Measurements from ENCODE around the gene TPRA1.

Gene TPRA1

DNA sequence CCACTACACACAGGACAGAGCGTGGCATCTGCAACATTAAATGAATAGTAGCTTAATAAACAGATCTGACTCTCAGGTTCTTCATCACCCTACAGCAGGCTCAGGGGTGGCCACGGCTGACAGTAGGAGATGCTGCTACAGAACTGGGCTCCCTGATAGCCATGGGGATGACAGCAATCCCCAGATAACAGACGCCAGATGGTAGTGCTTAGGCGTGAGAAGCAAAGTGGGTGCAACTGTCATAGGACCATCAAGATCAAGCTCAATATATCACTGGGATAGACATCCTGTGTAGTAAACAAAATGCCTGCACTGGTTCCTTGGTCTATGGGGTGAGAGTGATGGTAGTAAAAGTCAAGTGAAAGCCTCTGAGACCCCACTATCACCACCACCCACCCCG, 2.6 kb upstream of the TPRA1 start:
- Histone ChIP-seq H3K27me3 (ENCODE audit: control insufficient read depth in 5 of 5, insufficient read depth in 4 of 5, low read length in 5 of 5) (no peaks in the 10 kb centered on the region), H3K4me1 (ENCODE audit: control insufficient read depth in 5 of 5, insufficient read depth in 5 of 5, low read length in 5 of 5) (peaks cover 5 to 36% (median 26%) of the 10 kb centered on the region in 5 donors), H3K27ac (ENCODE audit: low read depth, low read length) (no peak overlapping the region), H3K36me3 (ENCODE audit: control insufficient read depth in 5 of 5, insufficient read depth in 5 of 5, low read length in 5 of 5) (no peaks in the 10 kb centered on the region), H3K4me3 (ENCODE audit: low read depth in 1 of 5, low read length in 5 of 5) (no peak overlapping the region), H3K9ac (ENCODE audit: low read length in 5 of 5) (no peak overlapping the region), H3K9me3 (ENCODE audit: control insufficient read depth in 5 of 5, low read length in 5 of 5) (no peaks in the 10 kb centered on the region)

DNA sequence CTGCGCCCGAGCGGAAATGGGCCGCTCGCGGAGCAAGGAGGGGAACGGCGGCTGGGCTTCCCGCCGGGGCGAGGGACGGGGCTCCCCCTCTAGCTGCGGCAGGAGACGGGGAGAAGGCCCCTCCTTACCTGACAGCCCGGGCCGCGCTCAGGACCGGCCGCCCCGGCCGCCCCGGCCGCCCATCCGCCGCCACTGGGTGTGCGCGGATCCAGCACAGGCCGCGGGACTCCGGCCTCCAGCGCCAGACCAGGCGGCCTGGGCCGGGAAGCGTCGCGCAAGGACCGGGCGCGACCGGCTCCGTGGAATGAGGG, 296 bp downstream of the TPRA1 start:
- Histone ChIP-seq H3K4me1 (ENCODE audit: control insufficient read depth in 5 of 5, insufficient read depth in 5 of 5, low read length in 5 of 5) (peaks cover 9 to 56% (median 51%) of the 10 kb centered on the region in 5 donors), H3K36me3 (ENCODE audit: control insufficient read depth in 5 of 5, insufficient read depth in 5 of 5, low read length in 5 of 5) (peaks cover 0 to 8% (median 0%) of the 10 kb centered on the region in 5 donors), H3K9ac (ENCODE audit: low read length in 5 of 5) (peak overlapping the region in 4 of 5 donors; percentile 92 to 95 (median 94)), H3K27ac (ENCODE audit: low read depth, low read length) (peak overlapping the region; percentile 78), H3K9me3 (ENCODE audit: control insufficient read depth in 5 of 5, low read length in 5 of 5) (no peaks in the 10 kb centered on the region), H3K27me3 (ENCODE audit: control insufficient read depth in 5 of 5, insufficient read depth in 4 of 5, low read length in 5 of 5) (no peaks in the 10 kb centered on the region), H3K4me3 (ENCODE audit: low read depth in 1 of 5, low read length in 5 of 5) (peak overlapping the region in 4 of 5 donors; percentile 80 to 92 (median 84))

DNA sequence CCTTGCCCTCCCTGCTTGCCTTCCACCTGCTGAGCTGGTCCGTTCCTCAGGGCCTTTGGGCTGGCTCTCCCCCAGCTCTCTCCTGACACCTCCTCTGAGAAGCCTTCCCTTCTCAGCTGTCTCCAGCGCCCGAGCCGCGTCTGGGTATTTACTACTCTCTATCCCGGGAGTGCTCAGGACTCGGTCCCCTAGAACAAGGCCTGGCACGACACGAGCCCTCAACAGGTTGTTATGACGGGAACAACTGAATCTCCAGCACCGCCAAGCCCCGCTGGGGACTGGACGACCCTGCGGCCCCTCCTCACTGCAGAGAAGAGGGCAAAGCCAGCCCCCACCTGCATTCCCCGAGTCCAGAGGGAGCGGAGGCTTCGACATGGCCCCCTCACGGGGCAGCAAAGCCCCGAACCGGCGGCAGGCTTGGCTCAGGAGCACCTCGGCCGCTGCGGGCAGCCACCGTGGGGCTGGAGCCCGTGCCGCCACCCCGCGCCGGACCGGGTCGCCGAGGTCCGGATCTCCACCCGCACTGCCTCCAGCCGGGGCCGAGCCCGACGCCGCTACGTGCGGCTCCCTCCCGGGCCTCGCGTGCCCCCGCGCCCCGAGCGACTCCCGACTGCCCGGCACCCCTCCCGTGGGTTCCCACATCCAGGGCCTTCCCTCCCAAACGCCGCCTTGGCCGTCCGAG, 792 bp downstream of the TPRA1 start:
- no peaks in the 10 kb centered on the region for H3K27me3 ChIP-seq (ENCODE audit: control insufficient read depth in 5 of 5, insufficient read depth in 4 of 5, low read length in 5 of 5)

DNA sequence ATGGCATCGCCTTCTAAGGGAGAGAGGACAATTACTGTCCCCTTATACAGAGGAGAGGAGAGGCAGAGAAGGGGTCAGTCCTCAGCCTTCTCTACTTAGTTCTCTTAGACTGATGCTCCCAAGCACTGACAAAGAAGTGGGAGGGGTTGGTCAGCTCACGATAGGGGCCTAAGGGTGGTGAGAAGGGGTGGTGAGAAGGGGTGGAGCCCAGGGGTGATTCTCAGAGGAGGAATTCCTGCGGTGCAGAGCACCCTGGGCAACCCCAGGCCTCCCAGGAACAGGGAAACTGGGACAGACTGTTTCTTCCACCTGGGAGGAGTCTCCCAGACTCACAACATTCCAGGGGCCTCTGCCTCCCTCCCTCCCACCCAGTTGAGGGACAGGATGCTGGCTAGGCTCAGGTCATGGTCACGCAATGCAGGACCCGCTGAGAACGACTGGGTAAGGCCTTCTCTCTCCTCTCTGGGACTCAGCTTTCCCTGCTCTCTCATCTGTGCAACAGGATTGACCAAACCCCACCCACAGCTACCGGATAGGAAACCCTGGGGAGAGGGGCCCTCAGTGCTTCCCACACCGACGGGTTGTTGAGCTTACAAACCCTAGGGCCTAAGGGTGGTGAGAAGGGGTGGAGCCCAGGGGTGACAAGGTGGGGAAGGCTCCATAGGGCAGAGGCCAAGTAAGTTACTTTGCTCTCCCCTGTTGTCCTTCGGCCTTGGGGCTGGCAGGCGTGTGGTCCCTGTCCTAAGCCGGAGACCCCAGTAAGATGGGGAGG, 1.5 kb downstream of the TPRA1 start:
- peaks cover 0 to 11% (median 0%) of the 10 kb centered on the region in 5 donors for H3K36me3 ChIP-seq (ENCODE audit: control insufficient read depth in 5 of 5, insufficient read depth in 5 of 5, low read length in 5 of 5)
- peaks cover 9 to 60% (median 55%) of the 10 kb centered on the region in 5 donors for H3K4me1 ChIP-seq (ENCODE audit: control insufficient read depth in 5 of 5, insufficient read depth in 5 of 5, low read length in 5 of 5)
- H3K27ac ChIP-seq (ENCODE audit: low read depth, low read length), result peak overlapping the region; percentile 78
- H3K9ac ChIP-seq (ENCODE audit: low read length in 5 of 5), result peak overlapping the region; percentile 84 to 95 (median 93)
- peak overlapping the region; percentile 80 to 92 (median 84) for H3K4me3 ChIP-seq (ENCODE audit: low read depth in 1 of 5, low read length in 5 of 5)
- no peaks in the 10 kb centered on the region for H3K9me3 ChIP-seq (ENCODE audit: control insufficient read depth in 5 of 5, low read length in 5 of 5)
- H3K27me3 ChIP-seq (ENCODE audit: control insufficient read depth in 5 of 5, insufficient read depth in 4 of 5, low read length in 5 of 5), result no peaks in the 10 kb centered on the region

More for the DNA sequence above, 792 bp downstream of the TPRA1 start:
- peak overlapping the region; percentile 78 for H3K27ac ChIP-seq (ENCODE audit: low read depth, low read length)
- H3K9me3 ChIP-seq (ENCODE audit: control insufficient read depth in 5 of 5, low read length in 5 of 5), result no peaks in the 10 kb centered on the region
- H3K4me3 ChIP-seq (ENCODE audit: low read depth in 1 of 5, low read length in 5 of 5), result peak overlapping the region; percentile 80 to 92 (median 84)
- peaks cover 0 to 8% (median 0%) of the 10 kb centered on the region in 5 donors for H3K36me3 ChIP-seq (ENCODE audit: control insufficient read depth in 5 of 5, insufficient read depth in 5 of 5, low read length in 5 of 5)
- peaks cover 9 to 60% (median 55%) of the 10 kb centered on the region in 5 donors for H3K4me1 ChIP-seq (ENCODE audit: control insufficient read depth in 5 of 5, insufficient read depth in 5 of 5, low read length in 5 of 5)
- peak overlapping the region; percentile 84 to 95 (median 93) for H3K9ac ChIP-seq (ENCODE audit: low read length in 5 of 5)

DNA sequence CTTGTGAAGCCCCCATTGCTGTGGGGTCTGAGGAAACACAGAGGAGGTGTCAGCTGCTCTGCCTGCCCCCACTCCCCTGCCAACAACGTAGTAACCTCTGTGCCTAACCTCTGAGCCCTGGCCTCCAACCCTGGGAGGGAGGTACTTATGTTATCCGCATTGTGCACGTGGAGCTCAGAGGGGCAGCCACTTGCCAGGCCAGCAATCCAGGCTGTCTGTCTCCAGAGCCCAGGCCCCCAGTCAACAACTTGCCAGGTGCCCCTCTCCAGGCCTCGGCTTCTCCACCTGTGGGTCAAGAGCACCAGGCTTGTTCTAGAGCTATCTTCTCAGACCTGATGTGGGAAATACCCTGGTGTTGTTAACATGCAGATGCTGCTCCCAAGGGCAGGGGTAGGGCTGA, 2.7 kb downstream of the TPRA1 start:
- Histone ChIP-seq H3K9me3 (ENCODE audit: control insufficient read depth in 5 of 5, low read length in 5 of 5) (no peaks in the 10 kb centered on the region), H3K36me3 (ENCODE audit: control insufficient read depth in 5 of 5, insufficient read depth in 5 of 5, low read length in 5 of 5) (peaks cover 0 to 11% (median 0%) of the 10 kb centered on the region in 5 donors), H3K27me3 (ENCODE audit: control insufficient read depth in 5 of 5, insufficient read depth in 4 of 5, low read length in 5 of 5) (no peaks in the 10 kb centered on the region), H3K27ac (ENCODE audit: low read depth, low read length) (no peak overlapping the region), H3K9ac (ENCODE audit: low read length in 5 of 5) (peak overlapping the region in 1 of 5 donors; percentile 38), H3K4me3 (ENCODE audit: low read depth in 1 of 5, low read length in 5 of 5) (no peak overlapping the region), H3K4me1 (ENCODE audit: control insufficient read depth in 5 of 5, insufficient read depth in 5 of 5, low read length in 5 of 5) (peaks cover 9 to 60% (median 55%) of the 10 kb centered on the region in 5 donors)

DNA sequence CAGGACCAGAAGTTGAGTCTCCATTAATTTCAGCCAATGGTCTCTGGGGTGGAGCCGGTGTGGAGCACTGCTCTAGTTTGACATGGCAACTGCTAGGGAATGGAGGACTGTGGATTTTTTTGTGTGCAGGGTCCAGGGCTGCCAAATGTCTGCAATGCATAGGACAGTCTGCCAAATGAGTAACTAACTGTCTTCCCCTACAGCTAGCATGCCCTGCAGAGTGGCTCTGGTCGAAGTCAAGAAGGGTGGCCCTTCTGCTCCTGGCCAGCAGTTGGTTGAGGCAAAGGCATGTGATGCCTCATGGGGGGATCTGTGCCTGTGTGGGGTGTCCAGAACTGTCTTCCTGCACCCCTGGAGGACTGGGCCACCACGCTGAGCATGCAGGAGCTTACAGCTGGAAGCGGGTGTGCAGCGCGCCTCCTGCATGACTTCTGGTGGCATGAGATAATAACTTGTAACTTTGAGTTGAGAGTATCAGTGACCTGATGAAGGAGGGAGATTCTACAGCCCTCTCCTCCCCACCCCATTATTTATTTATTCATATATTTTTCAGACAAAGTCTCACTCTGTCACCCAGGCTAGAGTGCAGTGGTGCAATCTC, 4.6 kb downstream of the TPRA1 start:
- Histone ChIP-seq H3K9ac (ENCODE audit: low read length in 5 of 5) (no peak overlapping the region), H3K4me3 (ENCODE audit: low read depth in 1 of 5, low read length in 5 of 5) (no peak overlapping the region), H3K36me3 (ENCODE audit: control insufficient read depth in 5 of 5, insufficient read depth in 5 of 5, low read length in 5 of 5) (peaks cover 0 to 16% (median 0%) of the 10 kb centered on the region in 5 donors), H3K4me1 (ENCODE audit: control insufficient read depth in 5 of 5, insufficient read depth in 5 of 5, low read length in 5 of 5) (peaks cover 5 to 51% (median 46%) of the 10 kb centered on the region in 5 donors), H3K27me3 (ENCODE audit: control insufficient read depth in 5 of 5, insufficient read depth in 4 of 5, low read length in 5 of 5) (no peaks in the 10 kb centered on the region), H3K9me3 (ENCODE audit: control insufficient read depth in 5 of 5, low read length in 5 of 5) (no peaks in the 10 kb centered on the region), H3K27ac (ENCODE audit: low read depth, low read length) (no peak overlapping the region)

DNA sequence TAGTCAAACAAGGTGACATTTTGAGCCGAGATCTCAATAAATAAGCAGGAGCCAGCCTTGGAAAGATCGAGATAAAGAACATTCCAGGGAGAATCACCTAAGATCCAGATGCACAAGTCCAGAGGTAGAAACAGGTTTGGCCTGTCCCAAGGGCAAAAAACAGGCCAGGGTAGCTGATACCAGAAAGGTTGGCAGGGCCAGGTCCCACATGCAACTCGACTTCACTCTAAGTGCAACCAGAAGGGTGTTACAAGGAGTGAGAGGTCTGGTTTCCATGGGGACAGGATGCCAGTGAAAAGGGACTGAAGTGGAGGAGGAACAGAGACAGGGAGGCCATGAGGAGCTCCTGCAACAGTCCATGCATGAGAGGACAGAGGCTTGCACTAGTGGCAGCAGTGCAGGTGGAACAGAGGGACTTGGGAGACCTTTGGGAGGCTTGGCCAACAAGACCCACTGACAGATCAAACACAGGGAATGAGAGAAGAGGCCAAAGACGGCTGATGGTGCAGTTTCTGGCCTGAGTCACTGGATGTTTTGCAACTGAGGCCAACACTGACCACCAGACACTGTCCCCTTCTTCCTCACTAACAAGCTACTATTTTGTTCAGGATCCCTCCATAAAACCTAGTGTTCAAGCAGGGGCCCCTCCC, 5.2 kb downstream of the TPRA1 start:
- H3K9ac ChIP-seq (ENCODE audit: low read length in 5 of 5), result peak overlapping the region in 1 of 5 donors; percentile 31
- H3K27ac ChIP-seq (ENCODE audit: low read depth, low read length), result no peak overlapping the region
- H3K4me1 ChIP-seq (ENCODE audit: control insufficient read depth in 5 of 5, insufficient read depth in 5 of 5, low read length in 5 of 5), result peaks cover 5 to 52% (median 49%) of the 10 kb centered on the region in 5 donors
- peaks cover 0 to 17% (median 2%) of the 10 kb centered on the region in 5 donors for H3K36me3 ChIP-seq (ENCODE audit: control insufficient read depth in 5 of 5, insufficient read depth in 5 of 5, low read length in 5 of 5)
- no peaks in the 10 kb centered on the region for H3K9me3 ChIP-seq (ENCODE audit: control insufficient read depth in 5 of 5, low read length in 5 of 5)
- no peaks in the 10 kb centered on the region for H3K27me3 ChIP-seq (ENCODE audit: control insufficient read depth in 5 of 5, insufficient read depth in 4 of 5, low read length in 5 of 5)
- no peak overlapping the region for H3K4me3 ChIP-seq (ENCODE audit: low read depth in 1 of 5, low read length in 5 of 5)

DNA sequence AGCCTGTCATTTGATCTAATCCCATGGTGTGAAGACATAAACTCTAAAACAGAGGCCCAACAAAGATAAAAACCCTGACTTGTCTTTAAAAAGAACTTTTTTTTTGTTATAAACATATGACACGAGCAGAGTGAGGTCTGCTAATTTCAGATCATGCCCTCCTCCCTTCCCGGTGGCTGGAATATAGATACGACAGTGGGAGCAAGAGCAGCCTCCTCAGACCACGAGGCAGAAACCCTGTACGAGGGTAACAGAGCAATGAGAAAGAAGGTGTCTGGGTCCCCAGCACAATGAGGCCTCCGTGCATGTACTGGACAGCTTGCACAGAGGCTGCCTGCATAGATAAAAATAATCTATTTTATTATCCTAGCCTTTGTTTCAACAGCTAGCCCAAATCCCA, 5.8 kb downstream of the TPRA1 start:
- H3K9ac ChIP-seq (ENCODE audit: low read length in 5 of 5), result no peak overlapping the region
- no peaks in the 10 kb centered on the region for H3K27me3 ChIP-seq (ENCODE audit: control insufficient read depth in 5 of 5, insufficient read depth in 4 of 5, low read length in 5 of 5)
- no peaks in the 10 kb centered on the region for H3K9me3 ChIP-seq (ENCODE audit: control insufficient read depth in 5 of 5, low read length in 5 of 5)
- H3K4me3 ChIP-seq (ENCODE audit: low read depth in 1 of 5, low read length in 5 of 5), result no peak overlapping the region
- peaks cover 0 to 21% (median 5%) of the 10 kb centered on the region in 5 donors for H3K36me3 ChIP-seq (ENCODE audit: control insufficient read depth in 5 of 5, insufficient read depth in 5 of 5, low read length in 5 of 5)
- H3K4me1 ChIP-seq (ENCODE audit: control insufficient read depth in 5 of 5, insufficient read depth in 5 of 5, low read length in 5 of 5), result peaks cover 5 to 51% (median 46%) of the 10 kb centered on the region in 5 donors
- no peak overlapping the region for H3K27ac ChIP-seq (ENCODE audit: low read depth, low read length)

DNA sequence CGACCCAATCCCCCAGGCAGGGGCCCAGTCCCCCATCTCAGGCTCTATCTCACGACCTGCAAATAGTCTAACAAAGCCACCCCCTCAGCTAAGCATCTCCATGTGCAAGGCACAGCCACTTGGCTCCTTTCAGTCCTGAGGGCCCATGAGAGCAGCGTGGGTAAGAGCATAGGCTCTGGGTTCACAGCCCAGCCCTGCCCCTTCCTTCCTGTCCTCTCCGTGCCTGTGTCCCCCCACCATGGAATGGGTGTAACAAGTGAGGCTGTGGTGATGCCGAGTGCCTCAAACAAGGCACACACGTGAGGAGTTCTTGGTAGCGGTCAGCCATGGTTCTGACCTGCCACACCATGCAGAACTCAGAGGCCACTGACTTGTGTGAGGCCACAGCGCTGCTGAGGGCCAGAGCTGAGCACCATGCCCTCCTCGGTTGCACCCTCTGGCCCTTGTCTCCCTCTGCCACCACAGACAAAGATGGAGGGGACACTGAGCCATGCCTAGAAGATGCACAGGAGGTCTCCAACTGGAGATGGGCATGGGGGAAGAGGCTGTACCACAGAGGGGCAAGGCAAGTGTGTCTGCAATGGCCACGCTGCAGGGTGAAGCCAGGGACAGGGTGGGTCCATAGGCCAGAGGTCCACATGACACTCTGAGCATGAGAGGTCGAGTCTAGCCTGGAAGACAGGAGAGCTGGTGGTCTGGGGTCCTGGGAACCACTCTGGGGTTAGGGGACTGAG, 10.0 kb downstream of the TPRA1 start:
- no peaks in the 10 kb centered on the region for H3K9me3 ChIP-seq (ENCODE audit: control insufficient read depth in 5 of 5, low read length in 5 of 5)
- no peak overlapping the region for H3K9ac ChIP-seq (ENCODE audit: low read length in 5 of 5)
- peaks cover 0 to 11% (median 7%) of the 10 kb centered on the region in 5 donors for H3K4me1 ChIP-seq (ENCODE audit: control insufficient read depth in 5 of 5, insufficient read depth in 5 of 5, low read length in 5 of 5)
- no peaks in the 10 kb centered on the region for H3K27me3 ChIP-seq (ENCODE audit: control insufficient read depth in 5 of 5, insufficient read depth in 4 of 5, low read length in 5 of 5)
- H3K27ac ChIP-seq (ENCODE audit: low read depth, low read length), result no peak overlapping the region
- H3K4me3 ChIP-seq (ENCODE audit: low read depth in 1 of 5, low read length in 5 of 5), result no peak overlapping the region
- peaks cover 0 to 51% (median 39%) of the 10 kb centered on the region in 5 donors for H3K36me3 ChIP-seq (ENCODE audit: control insufficient read depth in 5 of 5, insufficient read depth in 5 of 5, low read length in 5 of 5)

Data from subcutaneous abdominal adipose tissue (tissue), 5 donors.